Esophagus squamous epithelium (tissue), 5 donors: ENCODE data around the gene ENOX1. TPM values are rescaled to one million over a fixed set of nuclear protein-coding genes. Genes with fewer than 3 reads are reported as not detected.

Experiments used
- DNase-seq: peaks from one replicate; lab custom pipeline; 2025; lab: John Stamatoyannopoulos, UW
- H3K27ac ChIP-seq, 4 donors: fragments of 200-600 bp; sonication (generic); one replicate each; pipeline ENCODE4 v1.5.1; 2016 to 2019; ENCODE audit warnings: mild to moderate bottlenecking in 1 of 4
- H3K27me3 ChIP-seq, 4 donors: fragments of 200-600 bp; sonication (generic); 1 replicate in 3 of 4; 2 replicates in 1 of 4; pipeline versions ENCODE4 v1.5.1 to v1.6.0; 2017 to 2021; ENCODE audit warnings: antibody characterized with exemption in 1 of 4
- H3K36me3 ChIP-seq, 3 donors: fragments of 200-600 bp; sonication (generic); one replicate each; pipeline ENCODE4 v1.5.1; 2016 to 2019
- H3K4me1 ChIP-seq, 3 donors: fragments of 200-600 bp; sonication (generic); one replicate each; pipeline ENCODE4 v1.5.1; 2017 to 2019
- H3K4me3 ChIP-seq, 4 donors: fragments of 200-600 bp; sonication (generic); 1 replicate in 3 of 4; 2 replicates in 1 of 4; pipeline ENCODE4 v1.5.1; 2016 to 2019; ENCODE audit warnings: mild to moderate bottlenecking in 2 of 4, moderate library complexity in 1 of 4
- H3K9me3 ChIP-seq, 3 donors: fragments of 200-600 bp; sonication (generic); one replicate each; pipeline ENCODE4 v1.5.1; 2016 to 2019
- CTCF ChIP-seq, 6 experiments: fragments of 450-650 bp in 4 of 6; fragments of 200-600 bp in 2 of 6; sonication (generic) in 2 of 6; IDR thresholded peaks; one replicate each; pipeline ENCODE4 v1.5.1; 2016 to 2019; ENCODE audit warnings: antibody characterized with exemption in 6 of 6, mild to moderate bottlenecking in 4 of 6, moderate library complexity in 4 of 6
- POLR2A ChIP-seq, 4 donors: fragments of 450-650 bp; IDR thresholded peaks; one replicate each; pipeline ENCODE4 v1.6.1; 2017; ENCODE audit warnings: antibody characterized with exemption in 4 of 4, mild to moderate bottlenecking in 4 of 4, moderate library complexity in 3 of 4
- WGBS, 2 donors: methylation state at CpG; one replicate each; pipeline ENCODE4 v1.1.5; 2018; 5-methylcytosine and 5-hydroxymethylcytosine counted together
- intact Hi-C: fragments of 100-400 bp; cut with DNase I; formaldehyde crosslinking; loops from one replicate; pipeline ENCODE4 v1.15.0; 2022
- total RNA-seq, 4 donors: library from RNA; depleted of rRNA; stranded (reverse); fragments of >200 nt; gene quantifications; one replicate each; pipeline ENCODE4 v1.1.0, GENCODE V29; 2016
- donor health status: DM: yes; HTN: yes; CAD: no.

Gene ENOX1
- total RNA-seq, 4 donors from 2014 or later = 0.48 to 0.76 TPM; not detected in 2

GRCh38 chr13:43370842-43371241 is 415.9 kb downstream of the ENOX1 start:
- Histone ChIP-seq H3K36me3 (no peaks in the 10 kb centered on the region), H3K4me1 (no peaks in the 10 kb centered on the region), H3K9me3 (no peaks in the 10 kb centered on the region), H3K4me3 (no peak overlapping the region), H3K27me3 (no peaks in the 10 kb centered on the region), H3K27ac (no peak overlapping the region)
- DNase-seq = no peak
- intact Hi-C loops = no loop called here
- 76 to 87% methylated on average over 6 of the region's 6 CpGs for WGBS, 2 donors
- TF ChIP-seq CTCF (IDR thresholded peaks at IDR 0.05) (no peak), POLR2A (IDR thresholded peaks at IDR 0.05) (no peak)

GRCh38 chr13:43369319-43369718 is 417.5 kb downstream of the ENOX1 start:
- Histone ChIP-seq H3K36me3 (no peaks in the 10 kb centered on the region), H3K27ac (no peak overlapping the region), H3K27me3 (no peaks in the 10 kb centered on the region), H3K9me3 (no peaks in the 10 kb centered on the region), H3K4me1 (peaks cover 0 to 11% (median 0%) of the 10 kb centered on the region in 3 donors), H3K4me3 (no peak overlapping the region)
- DNase-seq = no peak
- 60 to 63% methylated on average over 4 of the region's 4 CpGs for WGBS, 2 donors
- TF ChIP-seq POLR2A (IDR thresholded peaks at IDR 0.05) (no peak), CTCF (IDR thresholded peaks at IDR 0.05) (no peak)
- intact Hi-C loops = no loop called here

GRCh38 chr13:43368003-43368402 is 418.8 kb downstream of the ENOX1 start:
- WGBS, 2 donors = 10 to 19% methylated on average over 3 of the region's 3 CpGs

GRCh38 chr13:43365039-43365344 is 421.8 kb downstream of the ENOX1 start:
- no peak for TF ChIP-seq POLR2A (IDR thresholded peaks at IDR 0.05)
- TF ChIP-seq CTCF (IDR thresholded peaks at IDR 0.05) = no peak
- peak overlapping the region in 1 of 4 donors; percentile 4 for H3K27ac ChIP-seq
- H3K4me1 ChIP-seq = peaks cover 0 to 11% (median 0%) of the 10 kb centered on the region in 3 donors
- 45 to 56% methylated on average over 3 of the region's 3 CpGs for WGBS, 2 donors
- H3K27me3 ChIP-seq = no peaks in the 10 kb centered on the region
- no peaks in the 10 kb centered on the region for H3K36me3 ChIP-seq
- no peak overlapping the region for H3K4me3 ChIP-seq
- intact Hi-C loops = no loop called here
- no peak for DNase-seq
- no peaks in the 10 kb centered on the region for H3K9me3 ChIP-seq

More at GRCh38 chr13:43368003-43368402, 418.8 kb downstream of the ENOX1 start:
- H3K27me3 ChIP-seq = no peaks in the 10 kb centered on the region
- peak overlapping the region in 1 of 4 donors; percentile 29 for H3K4me3 ChIP-seq
- no peak for DNase-seq
- no peaks in the 10 kb centered on the region for H3K9me3 ChIP-seq
- H3K27ac ChIP-seq = no peak overlapping the region
- no peaks in the 10 kb centered on the region for H3K36me3 ChIP-seq
- peaks cover 0 to 11% (median 0%) of the 10 kb centered on the region in 3 donors for H3K4me1 ChIP-seq
- TF ChIP-seq CTCF (IDR thresholded peaks at IDR 0.05) (no peak), POLR2A (IDR thresholded peaks at IDR 0.05) (no peak)
- intact Hi-C loops = no loop called here

- Histone ChIP-seq H3K4me3 (peak overlapping the region in 1 of 4 donors; percentile 5), H3K36me3 (no peaks in the 10 kb centered on the region), H3K9me3 (no peaks in the 10 kb centered on the region), H3K4me1 (peaks cover 0 to 11% (median 0%) of the 10 kb centered on the region in 3 donors), H3K27ac (peak overlapping the region in 1 of 4 donors; percentile 4), H3K27me3 (no peaks in the 10 kb centered on the region)
- no peak for DNase-seq
- intact Hi-C loops = no loop called here
- 40 to 71% methylated on average over 10 of the region's 10 CpGs for WGBS, 2 donors
- TF ChIP-seq POLR2A (IDR thresholded peaks at IDR 0.05) (no peak), CTCF (IDR thresholded peaks at IDR 0.05) (no peak)
These were observed 422.3 kb downstream of the ENOX1 start for GRCh38 chr13:43364210-43365038.
